PC-9 (cell line): ENCODE data around the gene GORASP1.

Source experiments
- CTCF ChIP-seq: fragments of 200-600 bp; sonication (generic); conservative IDR thresholded peaks from 2 replicates; pipeline ENCODE4 v1.6.1; 2017; ENCODE audit warnings: mixed run types, antibody characterized with exemption, mild to moderate bottlenecking, moderate library complexity
- EZH2 ChIP-seq: fragments of 200-600 bp; sonication (generic); IDR thresholded peaks from 2 replicates; pipeline ENCODE4 v1.8.0; 2017; ENCODE audit warnings: antibody characterized with exemption, low read depth

- no peak for TF ChIP-seq CTCF
- no peak for TF ChIP-seq EZH2
Measured at GRCh38 chr3:39134305-39134704, 26.9 kb upstream of the GORASP1 start.
